IPS DF 19.7 (cell line): ENCODE data around the gene MICU1.
"Not testable (repeated sequence)": the region's sequence is repeated elsewhere in the genome, so short reads cannot be mapped to it uniquely, and the experiment has no call there.

Experiments
- DNase-seq: peaks from one replicate; pipeline ENCODE4 v3.0.0-alpha.2; 2013; ENCODE audit warnings: low read depth, low spot score

Gene MICU1

DNA sequence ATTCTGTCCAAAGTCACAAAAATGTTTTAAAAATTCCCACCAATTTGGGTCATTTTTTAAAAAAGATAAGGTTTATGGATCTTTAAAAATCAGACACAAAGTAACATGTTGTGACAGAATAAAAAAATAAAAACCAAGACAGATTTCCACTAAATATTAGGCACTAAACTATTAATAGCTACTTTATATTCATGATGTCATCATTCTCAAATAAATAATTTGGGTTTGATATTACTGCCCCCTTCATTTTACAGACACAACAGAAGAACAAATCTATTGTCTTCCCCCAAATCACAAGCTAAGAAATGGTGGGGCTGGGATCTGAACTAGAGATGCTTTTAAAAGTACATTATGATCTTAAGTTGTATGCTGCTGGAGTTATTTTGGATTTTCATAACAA is 119.4 kb downstream of the MICU1 start:
- DNase-seq, result no peak

GRCh38 chr10:72505435-72505834 is 120.4 kb downstream of the MICU1 start:
- DNase-seq, result no peak

DNA sequence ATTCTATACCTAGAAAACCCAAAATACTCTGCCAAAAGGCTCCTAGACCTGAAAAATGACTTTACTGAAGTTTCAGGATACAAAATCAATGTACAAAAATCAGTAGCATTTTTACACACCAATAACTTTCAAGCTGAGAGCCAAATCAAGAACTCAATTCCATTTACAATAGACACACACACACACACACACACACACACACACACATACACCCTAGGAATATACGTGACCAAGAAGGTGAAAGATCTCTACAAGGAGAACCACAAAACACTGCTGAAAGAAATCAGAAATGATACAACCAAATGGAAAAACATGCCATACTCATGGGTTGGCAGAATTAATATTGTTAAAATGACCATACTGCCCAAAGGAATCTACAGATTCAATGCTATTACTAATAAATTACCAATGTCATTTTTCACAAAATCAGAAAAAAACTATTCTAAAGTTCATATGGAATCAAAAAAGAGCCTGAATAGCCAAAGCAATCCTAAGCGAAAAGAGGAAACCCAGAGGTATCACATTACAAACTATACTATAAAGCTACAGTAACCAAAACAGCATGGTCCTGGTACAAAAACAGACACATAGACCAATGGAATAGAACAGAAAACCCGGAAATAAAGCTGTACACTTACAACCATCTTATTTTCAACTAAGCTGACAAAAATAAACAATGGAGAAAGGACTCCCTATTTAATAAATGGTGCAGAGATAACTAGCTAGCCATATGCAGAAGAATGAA is 122.0 kb downstream of the MICU1 start:
- no peak for DNase-seq

- no peak for DNase-seq
These were observed 122.6 kb downstream of the MICU1 start for GRCh38 chr10:72503241-72503640.

GRCh38 chr10:72502581-72502980 is 123.3 kb downstream of the MICU1 start:
- DNase-seq, result no peak

GRCh38 chr10:72499701-72500100 is 126.2 kb downstream of the MICU1 start:
- no peak for DNase-seq

- no peak for DNase-seq
These were observed 134.9 kb downstream of the MICU1 start for GRCh38 chr10:72490951-72491350.

DNA sequence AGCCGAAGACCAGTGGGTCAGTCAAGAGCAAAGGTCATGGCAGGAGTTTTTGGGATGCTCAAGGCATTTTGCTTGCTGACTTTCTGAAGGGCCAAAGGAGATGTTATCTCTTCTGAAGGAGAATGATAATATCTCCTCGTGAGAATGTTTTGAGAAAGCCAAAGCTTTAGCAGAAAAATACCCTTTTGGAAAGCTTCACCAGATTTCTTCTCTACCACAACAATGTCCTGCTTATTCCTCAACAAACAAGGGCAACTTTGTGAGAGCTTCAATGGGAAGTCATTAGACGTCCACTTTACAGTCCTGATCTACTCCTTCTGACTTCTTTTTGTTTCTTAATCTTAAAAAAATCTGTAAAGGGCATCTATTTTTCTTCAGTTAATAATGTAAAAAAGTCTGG is 138.4 kb downstream of the MICU1 start:
- no peak for DNase-seq

DNA sequence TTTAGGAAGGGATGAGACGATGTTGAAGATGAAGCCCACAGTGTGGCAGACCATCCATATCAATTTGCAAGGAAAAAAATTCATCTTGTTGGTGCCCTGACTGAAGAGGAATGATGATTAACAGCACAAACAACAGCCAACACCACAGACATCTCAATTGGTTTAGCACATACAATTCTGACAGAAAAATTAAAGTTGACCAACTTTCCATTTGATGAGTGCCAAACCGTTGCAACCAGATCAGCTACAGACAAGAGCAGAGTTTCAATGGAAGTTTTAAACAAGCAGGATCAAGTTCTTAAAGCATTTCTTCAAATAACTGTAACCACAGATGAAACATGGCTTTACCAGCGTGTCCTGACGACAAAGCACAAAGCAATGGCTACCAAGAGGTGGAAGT is 138.8 kb downstream of the MICU1 start:
- DNase-seq, result no peak

DNA sequence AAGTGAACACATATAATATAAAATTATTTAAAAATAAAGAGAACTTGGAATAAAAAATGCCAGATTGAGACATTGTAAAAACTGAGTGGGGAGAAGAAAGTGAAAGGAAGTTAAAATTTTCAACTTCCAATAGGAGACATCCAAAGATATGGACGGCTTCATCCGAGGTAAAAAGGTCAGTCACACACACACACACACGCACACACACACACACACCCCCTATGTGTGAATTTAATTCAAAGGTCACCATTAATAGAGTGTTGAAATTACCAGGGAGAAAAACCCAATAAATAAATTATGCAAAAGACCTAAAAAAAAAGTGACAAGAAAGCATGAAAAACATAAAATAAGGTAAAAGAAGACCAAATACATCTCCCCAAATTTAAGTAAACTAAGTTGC is 140.2 kb downstream of the MICU1 start:
- no peak for DNase-seq

- DNase-seq, result no peak
These were observed 141.4 kb downstream of the MICU1 start for GRCh38 chr10:72484521-72484920.

DNA sequence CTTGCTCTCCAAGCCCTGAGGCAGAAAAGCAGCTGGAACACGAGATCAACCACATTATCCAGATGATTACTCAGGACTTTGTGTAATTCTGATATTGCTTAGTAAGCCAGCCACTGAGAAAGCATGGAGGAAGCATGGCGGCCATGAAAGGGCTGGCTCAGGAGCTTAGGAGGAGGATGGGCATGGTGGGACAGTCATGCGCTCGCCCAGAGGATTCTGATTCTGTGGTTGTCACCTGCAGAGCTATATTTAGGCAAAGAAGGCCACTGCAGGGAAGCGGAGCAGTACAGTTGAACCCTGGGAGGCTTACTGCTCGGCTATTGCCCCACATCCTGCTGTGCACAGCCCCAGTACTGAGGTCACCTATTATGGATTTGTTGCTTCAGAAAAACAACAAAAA is 142.4 kb downstream of the MICU1 start:
- no peak for DNase-seq

DNA sequence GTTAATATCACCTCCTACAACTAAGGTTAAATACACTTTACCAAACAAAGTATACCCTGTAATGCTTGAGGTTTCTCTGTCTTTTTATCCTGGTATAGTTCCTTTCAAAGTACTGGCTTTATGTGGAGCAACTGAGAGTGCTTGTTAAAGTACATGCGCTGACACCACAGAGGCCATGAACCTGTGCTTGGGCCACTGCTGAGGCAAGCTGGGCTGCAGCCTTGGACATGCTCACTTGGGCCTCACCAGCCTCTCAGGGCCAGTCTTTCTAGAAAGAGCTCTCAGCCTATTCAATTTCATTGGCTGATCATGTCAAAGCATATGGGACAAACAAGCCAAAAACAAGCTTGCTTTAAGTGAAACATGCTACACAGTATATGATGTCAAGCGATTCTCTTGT is 145.0 kb downstream of the MICU1 start:
- DNase-seq, result no peak

DNA sequence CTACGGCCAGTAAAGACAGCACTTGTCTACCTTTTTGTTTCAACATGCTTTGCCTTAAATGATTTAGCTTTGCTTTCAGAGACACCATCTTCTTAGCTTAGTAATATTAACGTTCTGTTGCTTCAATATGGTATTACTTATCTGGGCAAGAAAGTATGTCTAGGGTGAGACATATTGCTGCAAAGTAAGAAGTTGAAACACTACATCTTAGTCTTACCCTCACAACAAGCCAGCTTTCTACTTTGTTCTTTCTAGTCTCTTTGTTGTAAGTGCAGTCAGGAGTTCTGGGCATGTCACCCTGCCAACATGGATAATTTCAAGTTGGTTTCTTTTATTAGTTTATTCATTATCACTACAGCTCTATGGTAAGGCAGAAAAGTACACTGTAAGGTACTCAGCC is 148.4 kb downstream of the MICU1 start:
- DNase-seq, result no peak

DNA sequence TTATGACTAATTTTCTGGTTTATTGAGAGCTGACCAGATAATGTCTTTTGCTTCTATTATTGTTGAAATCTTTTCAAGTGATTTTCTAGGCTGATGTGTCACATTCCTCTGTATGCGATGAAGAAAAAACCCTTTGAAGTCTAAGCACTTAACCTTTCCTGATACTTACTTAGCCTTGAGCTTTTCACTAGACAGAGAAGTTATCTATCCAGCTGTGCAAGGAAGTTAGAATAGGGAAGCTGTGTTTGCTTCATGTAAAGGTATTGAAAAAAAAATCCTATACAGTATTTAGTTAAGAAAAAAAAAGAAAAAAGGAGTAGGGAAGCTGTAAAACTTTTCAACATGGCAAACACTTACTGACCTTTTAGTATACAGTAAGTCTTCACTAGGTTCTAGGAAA is 153.6 kb downstream of the MICU1 start:
- no peak for DNase-seq

- no peak for DNase-seq
These were observed 155.2 kb downstream of the MICU1 start for GRCh38 chr10:72470666-72471065.

DNA sequence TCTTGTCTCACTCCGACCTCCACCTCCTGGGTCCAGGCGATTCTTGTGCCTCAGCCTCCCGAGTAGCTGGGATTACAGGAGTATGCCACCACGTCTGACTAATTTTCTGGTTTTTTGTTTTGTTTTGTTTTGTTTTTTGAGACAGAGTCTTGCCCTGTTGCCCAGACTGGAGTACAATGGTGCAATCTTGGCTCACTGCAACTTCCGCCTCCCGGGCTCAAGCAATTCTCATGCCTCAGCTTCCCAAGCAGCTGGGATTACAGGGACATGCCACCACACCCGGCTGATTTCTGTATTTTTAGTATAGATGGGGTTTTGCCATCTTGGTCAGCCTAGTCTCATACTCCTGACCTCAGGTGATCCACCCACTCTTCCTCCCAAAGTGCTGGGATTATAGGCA is 158.8 kb downstream of the MICU1 start:
- DNase-seq, result not testable (repeated sequence)

DNA sequence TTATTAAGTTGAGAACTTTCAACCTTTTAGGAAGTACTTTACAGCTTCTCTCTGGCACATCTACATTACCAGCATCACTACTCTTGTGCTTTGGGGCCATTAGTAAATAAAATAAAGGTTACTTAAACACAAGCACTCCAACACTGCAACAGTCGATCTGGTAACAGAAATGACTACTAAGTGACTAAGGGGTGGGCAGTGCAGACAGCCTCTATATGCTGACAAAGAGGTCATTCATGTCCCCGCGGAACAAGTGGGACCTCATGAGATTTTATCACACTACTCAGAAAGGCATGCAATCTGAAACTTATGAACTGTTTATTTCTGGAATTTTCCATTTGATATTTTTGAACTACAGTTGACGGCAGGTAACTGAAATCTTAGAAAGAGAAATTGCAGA is 159.9 kb downstream of the MICU1 start:
- no peak for DNase-seq

GRCh38 chr10:72464438-72464837 is 161.4 kb downstream of the MICU1 start:
- no peak for DNase-seq

- no peak for DNase-seq
These were observed 163.6 kb downstream of the MICU1 start for GRCh38 chr10:72462261-72462660.

- no peak for DNase-seq
These were observed 164.8 kb downstream of the MICU1 start for GRCh38 chr10:72461085-72461484.

GRCh38 chr10:72460284-72460876 is 165.5 kb downstream of the MICU1 start:
- no peak for DNase-seq

- no peak for DNase-seq
These were observed 166.6 kb downstream of the MICU1 start for GRCh38 chr10:72459301-72459700.
